Measurements from ENCODE around the gene ACP3.
A peak's percentile ranks its signal among the peaks of the same experiment; 100 is the strongest.
"Not testable (repeated sequence)": the region's sequence is repeated elsewhere in the genome, so short reads cannot be mapped to it uniquely, and the experiment has no call there.

The ACP3 gene

DNA sequence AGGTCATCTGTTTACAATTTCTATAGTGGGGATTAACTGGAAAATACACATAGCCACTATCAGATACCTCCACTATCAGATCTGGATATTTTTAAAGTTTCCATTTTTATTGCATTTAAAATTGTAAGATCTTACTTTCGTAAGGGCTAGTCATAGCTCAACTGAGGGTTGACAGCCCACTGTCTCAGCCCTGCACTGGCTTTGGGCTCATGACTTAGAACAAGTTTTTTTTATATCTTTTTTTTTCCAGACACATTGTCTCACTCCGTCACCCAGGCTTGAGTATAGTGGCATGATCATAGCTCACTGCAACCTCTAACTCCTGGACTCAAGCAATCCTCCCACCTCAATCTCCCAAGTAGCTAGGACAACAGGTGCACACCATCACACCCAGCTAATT, 51.3 kb downstream of the ACP3 start:
- no peak for DNase-seq

DNA sequence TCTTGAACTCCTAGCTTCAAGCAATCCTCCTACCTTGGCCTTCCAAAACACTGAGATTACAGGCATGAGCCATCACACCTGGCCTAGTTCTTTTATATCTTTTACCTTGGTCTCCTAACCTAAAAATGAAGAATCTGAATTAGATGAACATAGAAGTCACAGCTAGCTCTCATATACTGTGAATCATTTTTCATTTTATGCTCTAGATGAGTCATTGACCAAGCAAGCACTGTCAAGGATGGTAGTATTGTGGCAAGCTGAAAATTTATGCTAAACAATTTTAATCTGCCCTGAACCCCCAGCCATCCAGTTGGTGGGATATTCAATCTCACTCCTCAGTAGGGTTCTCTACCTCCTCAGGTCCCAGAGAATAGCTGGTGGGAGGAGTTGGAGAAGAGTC, 51.8 kb downstream of the ACP3 start:
- DNase-seq, result no peak

DNA sequence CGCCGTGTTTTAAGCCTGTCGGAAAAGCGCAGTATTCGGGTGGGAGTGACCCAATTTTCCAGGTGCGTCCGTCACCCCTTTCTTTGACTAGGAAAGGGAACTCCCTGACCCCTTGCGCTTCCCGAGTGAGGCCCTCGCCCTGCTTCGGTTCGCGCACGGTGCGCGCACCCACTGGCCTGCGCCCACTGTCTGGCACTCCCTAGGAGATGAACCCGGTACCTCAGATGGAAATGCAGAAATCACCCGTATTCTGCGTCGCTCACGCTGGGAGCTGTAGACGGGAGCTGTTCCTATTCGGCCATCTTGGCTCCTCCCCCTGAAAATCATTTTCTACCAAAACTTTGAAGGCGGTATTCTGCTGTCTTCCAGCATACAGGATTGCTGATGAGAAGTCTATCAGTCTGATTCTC, 59.7 kb downstream of the ACP3 start:
- DNase-seq, result not testable (repeated sequence)

DNA sequence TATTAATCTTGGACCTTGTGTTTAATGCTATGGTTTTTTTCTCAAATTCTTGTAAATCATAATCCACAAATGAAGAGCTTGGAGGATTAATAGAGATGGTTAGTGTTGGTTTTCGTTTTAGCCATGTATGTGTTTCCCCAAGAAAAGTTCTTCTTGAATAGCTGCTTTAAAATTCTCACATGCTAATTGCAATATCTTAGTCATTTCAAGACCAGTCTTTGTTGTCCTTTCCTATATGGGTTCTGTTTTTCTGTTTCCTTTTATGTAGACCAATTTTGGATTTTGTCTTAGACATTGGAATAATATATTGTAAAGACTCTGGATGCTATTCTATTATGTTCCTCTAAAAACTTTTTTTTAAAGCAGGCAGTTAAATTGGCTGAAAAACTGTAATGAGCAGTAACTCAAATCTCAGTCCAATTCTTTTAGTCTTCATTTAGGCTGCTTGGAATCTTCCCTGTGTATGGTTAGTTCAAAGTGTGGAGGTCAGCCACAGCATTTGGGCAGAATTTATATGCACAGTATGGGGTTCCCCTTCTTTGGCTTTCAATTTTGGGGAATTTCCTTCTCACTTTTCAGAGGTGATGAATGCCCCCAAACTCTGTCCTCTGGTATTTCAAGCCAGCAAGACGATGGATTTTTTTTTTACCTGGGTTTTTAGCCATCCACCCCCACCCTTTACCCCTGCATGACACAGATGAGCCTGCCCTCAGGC, 61.0 kb downstream of the ACP3 start:
- DNase-seq, result no peak

DNA sequence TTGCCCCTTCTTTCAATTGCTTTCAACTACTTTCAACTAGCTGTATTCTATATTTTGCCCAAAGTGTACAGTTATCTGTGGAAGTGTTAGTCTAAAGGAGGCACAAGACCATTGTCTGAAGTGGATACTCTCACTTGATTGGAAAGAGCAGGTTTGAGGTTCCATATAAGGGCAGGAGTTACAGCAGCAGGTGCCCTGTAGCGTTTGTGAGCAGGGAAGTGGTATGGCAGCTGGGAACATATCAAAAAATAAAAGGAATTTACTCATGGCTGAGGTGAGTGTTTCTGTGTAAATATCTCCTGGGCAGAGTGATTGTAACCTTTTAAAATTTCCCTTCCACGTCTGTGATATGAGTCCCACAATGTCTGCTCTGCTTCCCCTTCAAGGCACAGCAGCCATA, 61.6 kb downstream of the ACP3 start:
- DNase-seq, result no peak

DNA sequence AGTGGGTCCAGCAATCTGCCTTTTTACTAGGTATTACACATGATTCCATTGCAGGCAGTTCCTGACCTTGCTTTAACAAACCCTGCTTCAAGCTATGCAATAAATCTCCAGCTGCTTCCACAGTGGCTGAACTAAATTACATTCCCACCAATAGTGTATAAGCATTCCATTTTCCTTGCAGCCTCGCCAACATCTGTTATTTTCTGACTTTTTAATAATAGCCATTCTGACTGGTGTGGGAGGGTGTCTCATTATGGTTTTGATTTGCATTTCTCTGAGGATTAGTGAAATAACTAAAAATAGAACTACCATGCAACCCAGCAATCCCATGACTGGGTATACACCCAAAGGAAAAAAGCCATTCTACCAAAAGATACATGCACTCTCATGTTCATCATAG, 63.7 kb downstream of the ACP3 start:
- DNase-seq, result no peak

DNA sequence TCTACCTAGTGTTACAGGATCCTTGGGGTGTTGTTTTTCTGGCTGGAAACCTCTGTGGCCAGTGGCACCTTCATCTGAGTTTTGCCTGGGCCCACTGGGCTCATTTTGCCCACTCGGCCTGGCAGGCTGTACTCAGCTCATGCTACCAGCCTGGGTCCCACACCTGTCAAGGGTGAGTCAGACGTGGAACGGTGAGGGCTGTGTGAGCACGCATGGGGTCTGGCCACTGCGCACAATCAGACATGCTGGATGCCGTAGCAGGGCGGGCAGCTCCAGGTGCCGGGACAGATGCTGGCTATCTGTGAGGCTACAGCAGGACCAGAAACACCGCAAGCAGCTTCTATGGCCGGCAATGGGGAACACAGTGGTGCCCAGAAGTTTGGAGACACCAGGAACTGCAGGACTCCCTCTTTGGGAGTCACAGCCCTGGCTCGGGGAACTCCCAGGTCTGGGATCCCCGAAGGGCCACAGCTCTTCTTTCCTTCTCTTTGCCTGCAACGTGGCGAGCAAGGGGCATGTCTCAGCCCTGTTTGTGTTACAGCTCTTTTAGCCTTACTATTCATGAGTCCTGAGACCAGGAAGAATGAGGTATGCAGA, 64.2 kb downstream of the ACP3 start:
- DNase-seq, result no peak

DNA sequence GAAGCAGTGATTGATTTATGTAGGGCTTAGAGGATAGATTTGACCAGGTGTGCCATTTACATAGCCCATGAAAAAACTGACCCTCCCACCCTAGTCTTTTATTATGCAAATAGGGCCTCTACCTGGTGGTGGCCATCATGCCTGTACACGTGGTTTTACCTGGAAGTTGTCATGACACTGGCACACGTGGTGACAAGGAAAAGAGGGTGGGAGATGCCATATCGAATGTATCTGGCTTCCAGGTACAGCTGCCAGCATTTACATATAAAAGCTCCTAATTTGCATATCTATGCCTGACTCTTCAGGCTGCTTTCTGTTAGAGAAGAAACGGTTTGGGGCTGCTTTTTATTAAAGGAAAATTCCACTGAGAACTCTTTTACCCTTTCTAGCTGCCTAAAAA, 65.1 kb downstream of the ACP3 start:
- no peak for DNase-seq

DNA sequence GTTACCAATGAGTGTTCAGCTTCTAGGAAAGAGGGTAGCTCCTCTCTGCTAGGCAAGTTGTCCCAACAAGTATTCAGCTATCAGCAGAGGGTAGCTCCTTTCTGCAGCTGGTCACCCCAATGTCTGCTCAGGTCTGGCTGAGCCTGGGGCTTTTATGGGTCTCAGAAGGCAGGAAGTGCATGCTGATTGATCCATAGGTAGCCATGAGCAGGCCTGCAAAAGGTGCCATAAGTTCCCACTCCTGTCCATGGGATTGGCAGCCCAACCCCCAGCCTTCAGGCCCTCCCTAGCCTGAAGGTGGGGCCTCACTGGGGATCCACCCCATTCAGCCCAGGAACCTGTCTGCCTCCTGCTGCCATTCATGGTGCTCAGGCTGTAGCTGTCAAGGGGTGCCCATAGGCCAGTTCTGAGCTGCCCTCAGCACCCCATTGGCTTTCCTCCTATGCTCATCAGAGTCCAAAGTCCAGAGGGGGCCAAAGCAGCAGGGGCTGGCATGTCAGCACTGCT, 65.5 kb downstream of the ACP3 start:
- no peak for DNase-seq

DNA sequence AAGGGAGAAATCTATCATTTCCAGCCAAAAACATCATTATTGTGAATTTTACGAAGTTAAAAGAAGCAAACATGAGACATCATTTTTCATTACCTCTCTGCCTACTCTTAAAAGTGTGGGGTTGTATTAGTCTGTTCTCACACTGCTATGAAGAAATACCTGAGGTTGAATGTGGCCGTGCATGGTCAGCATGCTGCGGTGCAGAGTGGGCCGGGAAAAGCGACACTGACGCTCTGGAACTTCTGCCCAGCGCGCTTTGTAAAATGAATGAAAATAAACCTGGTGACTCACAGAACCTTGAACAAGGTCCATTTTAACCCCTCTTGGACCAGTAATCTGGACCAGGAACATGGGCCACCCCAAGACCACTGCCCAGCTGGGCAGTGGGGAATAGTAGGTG, 69.1 kb downstream of the ACP3 start:
- DNase-seq, result no peak

DNA sequence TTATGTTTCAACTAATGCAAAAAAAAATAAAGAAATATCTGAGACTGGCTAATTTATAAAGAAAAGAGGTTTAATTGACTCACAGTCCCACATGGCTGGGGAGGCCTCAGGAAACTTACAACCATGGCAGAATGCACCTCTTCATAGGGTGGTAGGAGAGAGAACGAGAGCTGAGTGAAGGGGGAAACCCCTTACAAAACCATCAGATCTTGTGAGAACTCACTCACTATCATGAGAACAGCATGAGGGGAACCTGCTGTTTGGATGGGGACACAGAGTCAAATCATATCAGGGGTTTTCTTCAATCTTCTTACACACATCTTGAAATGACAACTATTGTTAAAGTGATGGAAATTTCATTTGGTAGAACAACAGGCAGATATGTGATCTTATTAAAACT, 75.5 kb downstream of the ACP3 start:
- DNase-seq, result not testable (repeated sequence)

DNA sequence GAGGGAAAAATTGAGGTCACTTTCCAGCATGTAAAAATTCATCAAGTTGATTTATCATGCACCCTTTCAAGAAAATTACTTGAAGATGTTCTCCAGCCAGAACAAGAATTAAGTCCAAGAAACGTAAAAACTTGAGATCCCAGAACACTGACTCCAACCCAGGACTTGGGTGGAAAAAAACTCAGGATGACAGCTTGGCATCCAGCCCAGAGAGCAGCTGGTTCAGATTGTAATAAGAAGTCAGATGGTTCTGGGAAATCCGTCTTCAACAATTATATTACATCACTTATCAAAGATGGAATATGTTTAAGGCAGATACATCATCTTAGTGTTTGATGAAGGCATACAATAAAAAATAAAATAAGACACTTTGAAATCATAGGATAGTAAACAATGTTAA, 77.1 kb downstream of the ACP3 start:
- no peak for DNase-seq

DNA sequence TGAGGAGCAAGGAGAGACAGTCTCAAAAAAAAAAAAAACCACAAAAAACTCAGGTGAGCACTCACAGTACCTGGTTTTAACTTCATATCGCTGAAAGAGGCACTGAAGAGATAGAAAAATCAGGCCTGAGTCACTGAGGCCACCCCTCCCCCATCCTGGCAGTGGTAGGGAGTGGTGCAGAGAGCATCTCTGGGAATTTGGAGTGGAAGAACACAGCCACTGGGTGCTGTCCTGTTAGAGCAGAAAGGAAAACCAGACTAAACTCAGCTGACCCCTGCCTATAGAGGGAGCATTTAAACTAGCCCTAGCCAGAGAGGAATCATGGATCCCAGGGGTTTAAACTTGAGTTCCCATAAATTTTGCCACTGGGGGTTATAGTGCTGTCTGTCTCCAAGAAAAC, 77.9 kb downstream of the ACP3 start:
- DNase-seq, result no peak

DNA sequence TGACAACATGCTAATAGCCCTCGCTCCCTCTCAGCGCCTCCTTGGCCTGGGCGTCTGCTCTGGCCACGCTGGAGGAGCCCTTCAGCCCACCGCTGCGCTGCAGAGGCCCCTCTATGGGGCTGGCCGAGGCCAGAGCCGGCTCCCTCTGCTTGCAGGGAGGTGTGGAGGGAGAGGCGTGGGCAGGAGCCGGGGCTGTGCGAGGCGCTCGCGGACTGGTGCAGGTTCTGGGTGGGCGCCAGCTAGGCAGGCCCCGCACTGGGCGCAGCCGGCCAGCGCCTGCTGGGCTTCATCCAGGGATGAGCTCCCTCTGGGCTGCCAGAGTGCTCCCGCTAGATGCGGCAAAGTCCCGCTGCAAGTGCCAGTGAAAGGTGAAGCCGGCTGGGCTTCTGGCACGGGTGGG, 79.0 kb downstream of the ACP3 start:
- no peak for DNase-seq

DNA sequence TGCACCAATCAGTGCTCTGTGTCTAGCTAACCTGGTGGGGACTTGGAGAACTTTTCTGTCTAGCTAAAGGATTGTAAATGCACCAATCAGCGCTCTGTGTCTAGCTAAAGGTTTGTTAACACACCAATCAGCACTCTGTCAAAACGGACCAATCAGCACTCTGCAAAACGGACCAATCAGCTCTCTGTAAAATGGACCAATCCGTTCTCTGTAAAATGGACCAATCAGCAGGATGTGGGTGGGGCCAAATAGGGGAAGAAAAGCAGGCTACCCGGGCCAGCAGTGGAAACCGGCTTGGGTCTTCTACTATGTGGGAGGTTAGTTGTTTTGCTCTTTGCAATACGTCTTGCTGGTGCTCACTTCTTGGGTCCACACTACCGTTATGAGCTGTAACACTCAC, 79.6 kb downstream of the ACP3 start:
- not testable (repeated sequence) for DNase-seq

DNA sequence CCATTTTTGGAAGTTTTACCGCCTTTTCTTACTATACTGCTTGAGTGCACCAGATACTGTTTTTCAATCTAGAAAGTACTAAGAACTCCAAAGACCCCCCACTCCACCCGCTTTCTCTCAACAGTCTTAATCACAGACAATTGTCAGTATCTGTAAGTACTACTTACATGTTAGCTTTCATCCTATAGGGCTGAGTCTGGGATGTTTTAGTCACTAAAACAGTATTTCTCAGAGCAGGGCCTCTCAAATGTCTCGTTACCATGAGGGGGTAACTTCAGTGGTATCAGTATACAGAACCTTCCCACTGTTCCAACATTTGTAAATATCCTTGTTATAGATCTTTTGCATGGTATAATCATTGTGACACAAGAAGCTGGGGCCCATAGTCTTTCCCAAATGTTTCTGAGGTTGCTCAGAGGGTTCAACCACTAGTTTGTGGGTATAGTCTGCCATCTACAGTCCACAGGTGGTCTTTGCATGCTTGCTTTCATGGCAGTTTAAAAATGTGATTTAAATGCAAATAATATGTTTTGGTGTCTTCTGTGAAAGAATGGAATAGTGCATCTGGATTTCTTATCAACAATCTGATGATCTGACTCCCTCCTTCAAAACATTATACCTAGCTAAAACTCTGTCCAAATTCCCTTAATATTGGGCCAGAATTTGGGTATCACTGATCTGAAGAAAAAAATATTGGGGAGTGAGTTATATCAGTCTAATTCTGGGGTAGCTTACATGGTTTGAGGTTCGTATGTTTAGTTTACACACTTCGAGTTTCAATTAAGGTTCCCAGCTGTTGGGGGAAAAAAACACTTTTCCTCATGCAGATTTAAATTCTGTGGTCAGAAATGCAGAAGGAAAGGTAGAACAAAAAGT, 82.1 kb downstream of the ACP3 start:
- DNase-seq, result peak; percentile 13 to 68

DNA sequence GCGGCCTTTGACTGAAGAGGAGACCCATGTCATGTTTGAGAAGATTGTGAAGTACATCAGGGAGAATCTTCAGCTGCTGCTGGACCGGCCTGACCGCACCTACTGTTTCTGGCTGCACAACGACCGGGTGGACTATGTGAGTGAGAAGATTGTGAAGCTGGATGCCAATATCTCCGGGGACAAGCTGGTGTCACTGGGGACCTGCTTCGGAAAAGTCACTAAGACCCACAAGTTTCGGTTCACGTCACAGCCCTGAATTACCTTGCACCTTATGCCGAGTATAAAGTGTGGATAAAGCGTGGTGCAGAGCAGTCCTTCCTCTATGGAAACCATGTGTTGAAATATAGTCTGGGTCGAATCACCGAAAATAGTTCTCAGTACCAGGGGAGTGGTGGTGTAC, 84.0 kb downstream of the ACP3 start:
- no peak for DNase-seq

DNA sequence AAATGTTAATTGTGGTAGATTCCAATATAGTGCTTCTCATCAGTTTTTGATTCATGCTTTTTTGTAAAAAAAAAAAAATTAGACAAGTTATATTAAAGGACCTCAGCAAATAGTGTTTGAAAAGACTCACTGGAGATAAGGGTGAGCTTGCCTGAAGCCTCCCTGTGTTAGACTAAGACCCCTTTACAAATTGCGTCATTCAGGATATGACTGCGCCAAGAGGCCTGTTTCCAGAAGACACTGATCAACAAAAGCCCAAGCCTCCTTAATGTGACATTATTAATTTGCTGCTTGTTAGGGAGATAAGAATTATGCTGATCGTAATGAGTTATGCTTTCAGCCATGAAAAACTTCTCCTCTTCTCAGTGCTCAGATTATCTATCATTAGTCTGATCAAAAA, 87.1 kb downstream of the ACP3 start:
- DNase-seq, result no peak

DNA sequence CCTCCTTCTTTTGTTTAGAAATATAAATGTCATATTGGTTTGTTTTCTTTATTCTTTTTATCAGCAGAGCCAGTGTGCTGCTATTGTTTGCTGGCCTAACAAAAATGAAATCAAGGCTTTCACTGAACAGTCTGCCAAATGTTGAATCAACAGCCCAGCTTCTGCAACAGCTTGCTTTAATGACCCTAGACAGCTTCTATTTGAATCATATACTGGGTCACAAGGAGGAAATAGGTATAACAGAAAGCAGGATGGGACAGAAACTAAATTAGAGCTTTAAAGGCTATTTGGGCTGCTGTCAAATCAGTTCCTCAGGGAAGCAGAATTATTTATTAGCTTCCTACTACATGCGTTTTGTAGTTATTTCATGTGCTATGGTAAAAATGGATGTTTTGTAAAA, 88.0 kb downstream of the ACP3 start:
- DNase-seq, result no peak

DNA sequence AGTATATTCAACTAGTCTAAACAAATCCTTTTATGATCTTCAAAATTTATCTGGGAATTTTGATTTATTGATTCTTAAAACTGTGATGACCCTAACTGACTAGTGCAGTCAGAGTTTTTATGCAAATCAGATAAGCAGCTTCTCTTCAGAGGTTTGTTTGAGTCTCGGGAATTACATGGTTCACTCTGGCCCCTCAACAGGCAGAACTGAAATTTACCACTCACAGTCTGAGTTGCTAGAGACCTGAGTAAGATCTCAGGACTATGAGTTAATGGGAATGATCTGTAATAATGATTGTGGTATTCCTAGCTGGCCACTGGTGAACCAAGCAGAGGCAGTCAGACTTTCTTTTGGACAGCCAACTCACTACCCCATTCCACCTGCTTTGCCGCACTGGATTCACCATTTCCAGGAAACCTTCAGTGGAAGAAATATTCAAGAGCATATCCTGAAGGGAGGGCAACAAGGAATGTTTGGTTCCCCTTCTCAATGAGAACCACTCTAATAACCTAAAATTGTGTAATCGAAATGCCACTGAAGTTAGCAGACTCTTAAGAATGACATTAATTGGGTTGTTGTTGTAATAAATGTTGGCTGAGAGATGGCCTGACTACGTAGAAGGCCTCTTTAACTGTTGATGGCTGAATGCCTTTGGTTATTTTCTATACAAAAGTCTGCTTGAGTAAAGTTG, 88.5 kb downstream of the ACP3 start:
- no peak for DNase-seq

DNA sequence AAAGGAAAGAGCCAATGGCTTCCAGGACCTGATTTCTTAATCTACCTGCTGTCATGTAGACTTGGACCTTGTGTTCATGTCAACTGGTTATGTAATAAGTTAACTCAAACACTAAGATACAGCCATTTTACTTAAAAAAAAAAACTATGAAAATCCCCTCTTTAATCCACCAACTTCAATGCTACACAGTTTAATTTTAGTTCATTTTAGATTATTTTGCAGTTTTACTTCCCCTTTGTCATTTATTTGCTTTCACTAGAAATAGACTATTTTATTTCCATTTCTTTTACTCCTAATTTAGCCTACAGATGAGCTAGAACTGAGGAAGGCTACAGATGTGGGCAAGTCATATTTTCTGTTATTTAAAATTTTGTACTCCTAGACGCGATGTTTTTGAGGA, 89.4 kb downstream of the ACP3 start:
- no peak for DNase-seq

DNA sequence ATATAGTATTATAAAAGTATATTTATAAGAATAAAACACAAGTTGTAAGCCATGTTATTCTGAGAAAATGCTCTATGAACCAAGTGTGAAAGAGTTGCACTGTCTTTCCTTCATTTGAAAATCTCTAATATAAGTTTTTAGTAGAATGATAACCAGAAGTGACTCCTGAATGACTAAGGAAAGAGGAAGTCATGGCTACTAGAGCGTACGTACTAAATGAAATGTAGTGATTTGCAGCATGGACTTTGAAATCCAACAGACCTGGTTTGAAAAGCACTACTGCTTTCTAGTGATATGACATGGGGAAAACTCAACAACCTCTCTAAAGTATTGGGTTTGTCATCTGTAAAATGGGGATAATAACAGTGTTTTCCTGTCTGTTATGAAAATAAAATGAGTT, 89.8 kb downstream of the ACP3 start:
- no peak for DNase-seq

Measured in hippocampal formation (tissue), 2 donors.